CD14-positive monocyte (primary cell): ENCODE results near the gene MMD2. TPM values are rescaled to one million over a fixed set of nuclear protein-coding genes. Genes with fewer than 3 reads are reported as not detected.

Source experiments
- DNase-seq, 3 donors: peaks; one replicate each; pipeline ENCODE4 v3.0.0-alpha.2; 2011 to 2022
- H2AFZ ChIP-seq: 2 replicates; pipeline ENCODE4 v1.6.0; 2012; ENCODE audit warnings: mild to moderate bottlenecking, low read depth, low read length, inconsistent platforms; ENCODE audit not compliant: insufficient read depth, poor library complexity, severe bottlenecking
- H3K27ac ChIP-seq, 2 donors: 1 replicate in 1 of 2; 2 replicates in 1 of 2; pipeline ENCODE4 v1.5.1; 2012 to 2013; ENCODE audit warnings: low read length in 2 of 2, control low read depth in 1 of 2, inconsistent platforms in 1 of 2, low read depth in 1 of 2, mild to moderate bottlenecking in 1 of 2
- H3K27me3 ChIP-seq, 2 donors: one replicate each; pipeline versions ENCODE4 v1.6.0 to v1.6.1; 2011 to 2013; ENCODE audit warnings: low read length in 2 of 2; ENCODE audit not compliant: control insufficient read depth in 2 of 2, insufficient read depth in 2 of 2
- H3K36me3 ChIP-seq, 2 donors: replicated peaks in 1 of 2; 1 replicate in 1 of 2; 2 replicates in 1 of 2; pipeline versions ENCODE4 v1.5.1 to v1.6.1; 2012 to 2013; ENCODE audit warnings: low read length in 2 of 2, control low read depth in 1 of 2, inconsistent platforms in 1 of 2, mild to moderate bottlenecking in 1 of 2; ENCODE audit not compliant: insufficient read depth in 2 of 2, control insufficient read depth in 1 of 2
- H3K4me1 ChIP-seq, 2 donors: 1 replicate in 1 of 2; 2 replicates in 1 of 2; pipeline versions ENCODE4 v1.5.1 to v1.6.1; 2012 to 2013; ENCODE audit warnings: low read length in 2 of 2, control low read depth in 1 of 2, inconsistent platforms in 1 of 2, mild to moderate bottlenecking in 1 of 2, moderate library complexity in 1 of 2; ENCODE audit not compliant: insufficient read depth in 2 of 2, control insufficient read depth in 1 of 2
- H3K4me2 ChIP-seq: replicated peaks from 2 replicates; pipeline ENCODE3; 2012; ENCODE audit warnings: low read length, moderate library complexity, mild to moderate bottlenecking; ENCODE audit not compliant: poor library complexity, severe bottlenecking; ENCODE audit errors: extremely low read depth
- H3K4me3 ChIP-seq, 3 experiments: fragments of 200-600 bp in 1 of 3; sonication (generic) in 1 of 3; replicated peaks in 1 of 3; 1 replicate in 2 of 3; 2 replicates in 1 of 3; pipeline ENCODE4 v1.5.1; 2011 to 2013; ENCODE audit warnings: low read length in 3 of 3, mild to moderate bottlenecking in 3 of 3, control low read depth in 2 of 3, low read depth in 2 of 3, inconsistent platforms in 1 of 3, moderate library complexity in 1 of 3
- H3K79me2 ChIP-seq: 2 replicates; pipeline ENCODE4 v1.6.0; 2012; ENCODE audit warnings: mild to moderate bottlenecking, control low read depth, inconsistent platforms, low read length, moderate library complexity; ENCODE audit not compliant: insufficient read depth
- H3K9ac ChIP-seq: 2 replicates; pipeline ENCODE4 v1.6.0; 2017; ENCODE audit warnings: low read length, mild to moderate bottlenecking; ENCODE audit not compliant: insufficient read depth, poor library complexity, severe bottlenecking
- H3K9me3 ChIP-seq, 2 donors: replicated peaks in 1 of 2; 1 replicate in 1 of 2; 2 replicates in 1 of 2; pipeline versions ENCODE4 v1.5.1 to v1.6.1; 2012 to 2013; ENCODE audit warnings: low read length in 2 of 2, control low read depth in 1 of 2; ENCODE audit not compliant: control insufficient read depth in 1 of 2, insufficient read depth in 1 of 2
- H4K20me1 ChIP-seq: 2 replicates; pipeline ENCODE4 v1.6.0; 2012; ENCODE audit warnings: mild to moderate bottlenecking, low read length, control low read depth, moderate library complexity; ENCODE audit not compliant: insufficient read depth
- H3K27ac Mint-ChIP-seq, 7 donors: one replicate each; pipeline ENCODE4 v1.8.0; 2020; ENCODE audit warnings: mild to moderate bottlenecking in 7 of 7, mixed read lengths in 7 of 7, moderate library complexity in 6 of 7, inconsistent platforms in 2 of 7
- H3K27me3 Mint-ChIP-seq, 3 donors: one replicate each; pipeline ENCODE4 v1.8.0; 2021 to 2022; ENCODE audit warnings: low read depth in 3 of 3, mild to moderate bottlenecking in 3 of 3, mixed read lengths in 3 of 3, moderate library complexity in 3 of 3, inconsistent platforms in 1 of 3
- H3K36me3 Mint-ChIP-seq, 2 donors: one replicate each; pipeline ENCODE4 v1.8.0; 2020; ENCODE audit warnings: mixed read lengths in 2 of 2, inconsistent platforms in 1 of 2, mild to moderate bottlenecking in 1 of 2
- H3K4me1 Mint-ChIP-seq: one replicate; pipeline ENCODE4 v1.8.0; 2020; ENCODE audit warnings: mild to moderate bottlenecking, mixed read lengths
- H3K4me3 Mint-ChIP-seq, 2 donors: one replicate each; pipeline ENCODE4 v1.8.0; 2020; ENCODE audit warnings: mild to moderate bottlenecking in 2 of 2, mixed read lengths in 2 of 2, moderate library complexity in 1 of 2
- H3K9me3 Mint-ChIP-seq, 7 donors: one replicate each; pipeline ENCODE4 v1.8.0; 2020 to 2022; ENCODE audit warnings: mixed read lengths in 7 of 7, mild to moderate bottlenecking in 6 of 7, moderate library complexity in 6 of 7, inconsistent platforms in 2 of 7
- WGBS: methylation state at CpG from one replicate; pipeline ENCODE4 v1.1.5; 2013; ENCODE audit warnings: missing lambda C conversion rate; ENCODE audit not compliant: insufficient coverage; 5-methylcytosine and 5-hydroxymethylcytosine counted together
- intact Hi-C, 2 donors: fragments of 100-400 bp; cut with micrococcal nuclease; formaldehyde crosslinking; loops; one replicate each; pipeline versions ENCODE4 v1.15.0 to v1.15.1; 2023
- polyA plus RNA-seq, 3 donors: library from polyadenylated mRNA; depleted of rRNA in 1 of 3; unstranded in 2 of 3; stranded (reverse) in 1 of 3; fragments of 300-500 nt in 2 of 3; fragments of >200 nt in 1 of 3; fragmentation: Illumina TruSeq in 2 of 3; gene quantifications; 1 replicate in 2 of 3; 2 replicates in 1 of 3; pipeline ENCODE4 v1.2.3, GENCODE V29; 2012 to 2021
- TF ChIP-seq, protein P1 (sequence below): fragments of 200-600 bp; IDR thresholded peaks from one replicate; pipeline ENCODE4 v1.8.0; 2022; ENCODE audit warnings: antibody characterized with exemption, mild to moderate bottlenecking

The MMD2 gene
- polyA plus RNA-seq, 3 donors: not detected

DNA sequence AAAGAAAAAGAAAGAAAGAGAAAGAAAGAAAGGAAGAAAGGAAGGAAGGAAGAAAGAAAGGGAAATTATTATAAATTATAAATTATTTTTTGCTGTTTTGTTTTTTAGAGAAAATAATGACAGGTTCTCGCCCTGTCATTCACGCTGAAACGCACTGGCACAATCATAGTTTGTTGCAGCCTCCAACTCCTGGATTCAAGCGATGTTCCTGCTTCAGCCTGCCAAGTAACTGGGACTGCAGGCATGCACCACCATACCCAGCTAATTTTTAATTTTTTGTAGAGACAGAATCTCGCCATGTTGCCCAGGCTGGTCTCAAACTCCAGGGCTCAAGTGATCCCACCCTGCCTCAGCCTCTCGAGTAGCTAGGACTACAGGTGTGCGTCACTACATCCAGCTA lies 21.6 kb downstream of the MMD2 start:
- Histone ChIP-seq H3K9me3 (no peaks in the 10 kb centered on the region), H3K79me2 (no peaks in the 10 kb centered on the region), H3K36me3 (no peaks in the 10 kb centered on the region), H3K4me1 (no peaks in the 10 kb centered on the region), H3K27ac (no peak overlapping the region), H3K4me2 (no peak overlapping the region), H4K20me1 (no peaks in the 10 kb centered on the region), H3K27me3 (no peaks in the 10 kb centered on the region), H3K4me3 (no peak overlapping the region), H3K9ac (no peak overlapping the region), H2AFZ (no peak overlapping the region)
- intact Hi-C loops: no loop called here
- DNase-seq: no peak
- Mint-ChIP-seq H3K9me3 (peaks cover 0 to 3% (median 0%) of the 10 kb centered on the region in 7 donors), H3K27me3 (peaks cover 5 to 9% (median 9%) of the 10 kb centered on the region in 3 donors), H3K36me3 (no peaks in the 10 kb centered on the region), H3K4me1 (no peaks in the 10 kb centered on the region), H3K27ac (no peak overlapping the region), H3K4me3 (no peak overlapping the region)
- TF ChIP-seq, protein P1, sequence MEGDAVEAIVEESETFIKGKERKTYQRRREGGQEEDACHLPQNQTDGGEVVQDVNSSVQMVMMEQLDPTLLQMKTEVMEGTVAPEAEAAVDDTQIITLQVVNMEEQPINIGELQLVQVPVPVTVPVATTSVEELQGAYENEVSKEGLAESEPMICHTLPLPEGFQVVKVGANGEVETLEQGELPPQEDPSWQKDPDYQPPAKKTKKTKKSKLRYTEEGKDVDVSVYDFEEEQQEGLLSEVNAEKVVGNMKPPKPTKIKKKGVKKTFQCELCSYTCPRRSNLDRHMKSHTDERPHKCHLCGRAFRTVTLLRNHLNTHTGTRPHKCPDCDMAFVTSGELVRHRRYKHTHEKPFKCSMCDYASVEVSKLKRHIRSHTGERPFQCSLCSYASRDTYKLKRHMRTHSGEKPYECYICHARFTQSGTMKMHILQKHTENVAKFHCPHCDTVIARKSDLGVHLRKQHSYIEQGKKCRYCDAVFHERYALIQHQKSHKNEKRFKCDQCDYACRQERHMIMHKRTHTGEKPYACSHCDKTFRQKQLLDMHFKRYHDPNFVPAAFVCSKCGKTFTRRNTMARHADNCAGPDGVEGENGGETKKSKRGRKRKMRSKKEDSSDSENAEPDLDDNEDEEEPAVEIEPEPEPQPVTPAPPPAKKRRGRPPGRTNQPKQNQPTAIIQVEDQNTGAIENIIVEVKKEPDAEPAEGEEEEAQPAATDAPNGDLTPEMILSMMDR: no peak
- WGBS: 89% methylated on average over 4 of the region's 7 CpGs

DNA sequence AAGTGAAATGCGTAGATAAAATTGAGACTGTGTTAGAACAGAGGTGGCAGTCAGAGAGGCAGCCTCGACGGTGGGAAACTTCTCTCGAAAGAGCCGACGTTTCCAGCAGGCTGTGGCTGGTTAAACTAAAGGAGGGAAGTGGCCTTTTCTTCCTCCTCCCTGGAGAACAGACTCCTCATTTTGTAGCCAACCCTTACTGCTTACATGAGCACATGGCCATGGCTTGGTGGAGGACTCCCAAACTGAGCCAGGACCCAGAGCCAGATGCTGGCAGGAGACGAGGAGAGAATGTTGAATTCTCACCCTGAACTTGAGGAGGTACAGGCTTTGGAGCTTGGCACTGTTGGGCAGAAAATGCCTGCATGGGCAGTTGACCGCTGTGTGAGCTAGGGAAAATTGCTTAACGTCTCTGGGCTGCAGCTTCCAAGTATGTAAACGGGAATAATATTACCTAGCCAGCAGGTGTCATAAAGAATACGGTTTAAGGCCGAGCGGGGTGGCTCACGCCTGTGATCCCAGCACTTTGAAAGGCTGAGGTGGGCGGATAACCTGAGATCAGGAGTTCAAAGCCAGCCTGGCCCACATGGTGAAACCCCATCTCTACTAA lies 24.5 kb downstream of the MMD2 start:
- Histone ChIP-seq H3K79me2 (no peaks in the 10 kb centered on the region), H3K9me3 (no peaks in the 10 kb centered on the region), H2AFZ (no peak overlapping the region), H3K27ac (no peak overlapping the region), H4K20me1 (no peaks in the 10 kb centered on the region), H3K4me1 (no peaks in the 10 kb centered on the region), H3K4me2 (no peak overlapping the region), H3K27me3 (no peaks in the 10 kb centered on the region), H3K4me3 (no peak overlapping the region), H3K36me3 (no peaks in the 10 kb centered on the region), H3K9ac (no peak overlapping the region)
- Mint-ChIP-seq H3K4me1 (no peaks in the 10 kb centered on the region), H3K4me3 (no peak overlapping the region), H3K27ac (no peak overlapping the region), H3K9me3 (no peaks in the 10 kb centered on the region), H3K36me3 (no peaks in the 10 kb centered on the region), H3K27me3 (peaks cover 7 to 14% (median 9%) of the 10 kb centered on the region in 3 donors)
- TF ChIP-seq, protein P1: no peak
- intact Hi-C loops: no loop called here
- DNase-seq: no peak
- 85% methylated on average over 10 of the region's 15 CpGs for WGBS
